Measurements from ENCODE around the gene BRIP1. TPM values are rescaled to one million over a fixed set of nuclear protein-coding genes. Genes with fewer than 3 reads are reported as not detected.

Gene BRIP1
- total and polyA plus RNA-seq, 2 experiments from 2014 or later, result 8.0 to 23.1 TPM

DNA sequence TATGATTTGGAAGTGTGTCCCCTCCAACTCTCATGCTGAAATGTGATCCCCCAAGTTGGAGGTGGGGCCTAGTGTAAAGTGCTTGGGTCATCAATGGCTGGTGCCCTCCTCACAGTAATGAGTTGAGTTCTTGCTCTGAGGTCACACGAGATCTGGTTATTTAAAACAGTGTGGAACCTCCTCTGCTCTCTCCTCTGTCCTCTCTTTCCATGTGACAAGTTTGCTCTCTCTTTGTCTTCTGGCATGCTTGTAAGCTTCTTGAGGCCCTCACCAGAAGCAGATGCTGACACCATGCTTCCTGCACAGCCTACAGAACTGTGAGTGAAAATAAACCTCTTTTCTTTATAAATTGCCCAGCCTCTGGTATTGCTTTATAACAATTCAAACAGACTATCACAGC, 19.9 kb downstream of the BRIP1 start:
- H3K27ac Mint-ChIP-seq, result no peak overlapping the region
- H3K27me3 Mint-ChIP-seq (ENCODE audit: insufficient read depth, low read depth, poor library complexity), result no peaks in the 10 kb centered on the region
- Histone ChIP-seq H4K20me1 (replicated peaks; ENCODE audit: insufficient read depth) (no peaks in the 10 kb centered on the region; the same call in 1 of the 2 replicates), H3K79me2 (replicated peaks; ENCODE audit: insufficient read depth) (no peaks in the 10 kb centered on the region), H2AFZ (no peak overlapping the region), H3K27me3 (ENCODE audit: insufficient read depth) (no peaks in the 10 kb centered on the region), H3K4me2 (no peak overlapping the region), H3F3A (replicated peaks; ENCODE audit: low read depth) (no peaks in the 10 kb centered on the region), H3K4me3 (no peak overlapping the region), H3K9me2 (ENCODE audit: insufficient read depth) (no peaks in the 10 kb centered on the region), H3K4me1 (ENCODE audit: insufficient read depth) (no peaks in the 10 kb centered on the region), H3K36me3 (ENCODE audit: insufficient read depth) (peaks cover 8% of the 10 kb centered on the region; the same call in 1 of the 2 replicates), H3K27ac (ENCODE audit: low read depth) (no peak overlapping the region)
- DNase-seq (ENCODE audit: low spot score), result no peak
- no peak for ATAC-seq
- no peak overlapping the region for H3K4me3 Mint-ChIP-seq
- peaks cover 42% of the 10 kb centered on the region for H3K36me3 Mint-ChIP-seq (ENCODE audit: low read depth)
- H3K9me3 Mint-ChIP-seq, result no peaks in the 10 kb centered on the region
- H3K4me1 Mint-ChIP-seq, result no peaks in the 10 kb centered on the region
- no peak for TF ChIP-seq EZH2 (IDR thresholded peaks at IDR 0.05; ENCODE audit: low read depth, unreplicated experiment)
- no peak for TF ChIP-seq EZH2phosphoT487 (IDR thresholded peaks at IDR 0.05; ENCODE audit: unreplicated experiment)
- TF ChIP-seq STAT1 (IDR thresholded peaks at IDR 0.05; ENCODE audit: unreplicated experiment), result no peak
- TF ChIP-seq ZNF462 (CRISPR knock-in tag; IDR thresholded peaks at IDR 0.05), result no peak
- TF ChIP-seq ZNF114 (CRISPR knock-in tag; IDR thresholded peaks at IDR 0.05), result no peak
- no peak for TF ChIP-seq CREB1 (CRISPR knock-in tag; IDR thresholded peaks at IDR 0.05; ENCODE audit: low read depth)
- no peak for TF ChIP-seq ZNF331 (CRISPR knock-in tag; IDR thresholded peaks at IDR 0.05; ENCODE audit: low read depth)
- no peak for TF ChIP-seq NANOG (IDR thresholded peaks at IDR 0.05; ENCODE audit: borderline replicate concordance)

All from GM23338 (cell line).